SK-N-DZ (cell line): ENCODE results near the gene VPS33A.

Source experiments
- DNase-seq: peaks from one replicate; pipeline ENCODE4 v3.0.0-alpha.2; 2015; ENCODE audit warnings: low spot score
- small RNA-seq, 2 experiments: library from RNA; depleted of rRNA; stranded (forward); fragments of <200 nt; gene quantifications; one replicate each; pipeline ENCODE3, GENCODE V24; 2014

The VPS33A gene

GRCh38 chr12:122183588-122183940 lies 82.7 kb downstream of the VPS33A start:
- no peak for DNase-seq

GRCh38 chr12:122182887-122183587 lies 83.3 kb downstream of the VPS33A start, which contains the start of gene LRRC43:
Gene LRRC43, plus strand, starts transcription at chr12:122183123. Its CDS starts 22 bp downstream, at chr12:122183145.
- DNase-seq: peak; percentile 69

Small RNA genes within 50 kb of the gene (small RNA-seq; reads per million reads assigned to genes)
- 0.84 to 1.6 reads per million in 2 experiments for gene DIABLO
